Fibroblast of skin of back (primary cell): ENCODE data around the gene PSMB9. TPM values are rescaled to one million over a fixed set of nuclear protein-coding genes. Genes with fewer than 3 reads are reported as not detected.
"Not testable (repeated sequence)": the region's sequence is repeated elsewhere in the genome, so short reads cannot be mapped to it uniquely, and the experiment has no call there.

ENCODE experiments used
- DNase-seq: peaks from one replicate; pipeline ENCODE4 v3.0.0-alpha.2; 2013
- polyA plus RNA-seq, 2 experiments: library from polyadenylated mRNA; unstranded; fragments of 120-200 nt; gene quantifications; one replicate each; pipeline ENCODE4 v1.2.1, GENCODE V29; 2013; ENCODE audit not compliant: insufficient read length in 2 of 2

PSMB9 gene
- polyA plus RNA-seq (2013, experiment 1 of 2; ENCODE audit: insufficient read length), result 6.0 TPM
- polyA plus RNA-seq (2013, experiment 2 of 2; ENCODE audit: insufficient read length), result 6.1 TPM

GRCh38 chr6:32853541-32854375, at the start of gene PSMB9, which contains the start of gene TAP1:
Gene PSMB9 (plus strand): TSS chr6:32854192. CDS start chr6:32854230, 38 bp downstream.
Gene TAP1 (minus strand): TSS chr6:32853704. CDS start chr6:32853636, 68 bp downstream.
- DNase-seq, result peak; percentile 91

GRCh38 chr6:32805404-32805803, 48.6 kb upstream of the PSMB9 start:
- DNase-seq, result not testable (repeated sequence)

DNA sequence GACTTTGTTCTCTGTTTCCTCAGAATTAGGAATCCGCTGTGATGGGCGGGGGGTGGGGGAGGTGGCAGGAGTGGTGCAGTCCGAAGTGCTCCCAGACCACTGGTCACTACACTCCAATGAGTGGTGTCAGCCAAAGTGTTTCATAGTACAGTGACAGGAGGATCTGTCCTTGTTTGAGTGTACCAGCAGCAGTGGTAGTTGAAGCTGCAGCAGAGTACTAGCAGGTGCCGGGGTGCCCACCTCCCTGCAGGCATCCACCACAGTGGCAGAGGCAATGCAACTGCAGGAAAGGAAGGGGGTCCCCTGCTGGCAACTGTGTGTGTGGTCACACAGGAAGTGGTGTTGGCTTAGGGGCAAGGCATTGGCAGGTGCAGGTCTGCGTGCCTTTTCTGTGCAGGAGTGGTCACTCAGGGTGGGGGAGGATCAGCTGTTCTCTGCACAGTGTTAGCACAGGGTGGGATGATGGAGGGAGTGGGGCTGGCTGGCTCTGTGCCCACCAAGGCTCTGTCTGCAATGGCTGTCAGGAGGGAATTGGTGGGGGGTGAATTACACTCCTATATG, 46.9 kb upstream of the PSMB9 start:
- no peak for DNase-seq

DNA sequence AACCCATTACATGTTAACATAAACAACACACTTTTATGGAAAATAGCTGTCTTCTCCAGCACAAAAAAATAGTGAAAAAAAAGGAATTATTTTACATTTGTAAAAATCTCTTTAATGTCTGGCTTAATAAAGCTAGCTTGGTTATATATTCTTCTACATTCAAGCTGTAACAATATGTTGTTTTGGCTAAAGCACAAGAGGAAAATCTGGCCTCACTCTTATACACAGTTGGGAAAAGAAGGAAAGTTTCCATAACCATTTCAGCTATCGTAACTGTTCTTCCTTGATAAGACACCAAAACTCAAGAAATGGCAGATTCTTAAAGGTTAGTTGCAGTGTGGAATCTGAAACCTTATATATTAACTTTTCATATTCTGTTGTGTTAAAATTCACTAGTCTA, 44.8 kb upstream of the PSMB9 start:
- DNase-seq, result no peak

DNA sequence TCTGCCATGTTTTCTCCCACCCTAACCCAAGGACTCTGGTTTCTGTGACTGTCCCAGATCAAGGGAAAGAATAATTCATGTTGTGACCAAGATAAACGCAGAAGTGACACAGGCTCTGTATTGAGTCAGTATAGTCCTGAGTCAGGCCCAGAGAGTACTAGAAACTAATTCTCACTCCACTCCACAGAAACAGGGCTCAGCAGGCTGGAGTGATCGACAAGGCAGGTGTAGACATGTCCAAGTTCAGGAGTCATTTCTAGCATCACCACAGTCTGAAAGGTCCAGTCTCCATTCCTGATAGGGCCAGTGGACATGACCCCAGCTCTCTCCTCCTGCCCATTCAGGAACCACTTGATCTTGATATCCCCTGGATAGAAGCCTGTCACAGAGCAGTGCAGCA, 39.8 kb upstream of the PSMB9 start:
- no peak for DNase-seq

GRCh38 chr6:32815115-32815514, 38.9 kb upstream of the PSMB9 start:
- peak; percentile 22 for DNase-seq

DNA sequence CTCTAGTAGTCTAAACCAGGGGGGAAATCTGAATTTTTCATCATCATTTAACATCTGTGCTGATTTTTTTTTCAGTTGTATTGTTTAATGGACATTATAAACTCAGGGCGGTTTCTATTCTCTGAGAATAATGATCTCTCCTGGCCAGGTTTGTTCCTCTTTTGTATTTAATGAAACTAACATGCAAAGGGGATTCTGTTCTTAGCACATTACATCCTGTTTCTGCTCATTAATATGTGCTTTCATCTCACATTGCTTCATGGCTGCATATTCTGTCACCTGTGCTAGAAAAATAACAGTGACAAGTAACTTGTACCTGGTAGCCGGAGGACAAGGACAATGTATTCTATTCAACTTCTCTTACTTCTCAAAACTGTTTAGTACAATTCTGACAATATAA, 38.0 kb upstream of the PSMB9 start:
- no peak for DNase-seq

DNA sequence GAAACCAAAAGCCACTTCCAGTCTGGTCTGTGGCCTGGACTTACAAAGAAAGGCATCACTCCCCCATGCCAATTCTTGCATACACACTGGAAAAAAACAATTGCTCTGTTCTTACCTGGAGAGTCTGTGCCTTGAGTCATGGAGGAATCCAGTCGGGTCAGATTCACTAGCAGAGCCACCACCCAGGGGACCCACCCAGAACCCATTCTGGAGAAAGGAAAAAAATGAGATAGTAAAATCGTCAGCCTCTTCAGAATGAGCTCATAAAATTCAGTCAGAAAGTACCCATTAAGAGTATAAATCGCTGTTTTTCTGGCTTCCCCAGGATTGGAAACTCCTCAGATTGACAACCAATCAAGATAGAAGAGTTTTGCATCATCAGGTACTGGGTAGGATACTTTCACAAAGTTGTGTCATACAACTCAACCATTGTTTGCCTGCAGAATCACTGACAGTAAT, 37.2 kb upstream of the PSMB9 start, which contains the start of gene HLA-DOB:
TSS of gene HLA-DOB (minus strand) at position 257 of the 459 bp plus-strand sequence. CDS start at position 206, 51 bp downstream.
- no peak for DNase-seq

- DNase-seq, result no peak
Measured at GRCh38 chr6:32818867-32819266, 35.1 kb upstream of the PSMB9 start.

GRCh38 chr6:32819729-32820128, 34.3 kb upstream of the PSMB9 start:
- peak; percentile 62 for DNase-seq

DNA sequence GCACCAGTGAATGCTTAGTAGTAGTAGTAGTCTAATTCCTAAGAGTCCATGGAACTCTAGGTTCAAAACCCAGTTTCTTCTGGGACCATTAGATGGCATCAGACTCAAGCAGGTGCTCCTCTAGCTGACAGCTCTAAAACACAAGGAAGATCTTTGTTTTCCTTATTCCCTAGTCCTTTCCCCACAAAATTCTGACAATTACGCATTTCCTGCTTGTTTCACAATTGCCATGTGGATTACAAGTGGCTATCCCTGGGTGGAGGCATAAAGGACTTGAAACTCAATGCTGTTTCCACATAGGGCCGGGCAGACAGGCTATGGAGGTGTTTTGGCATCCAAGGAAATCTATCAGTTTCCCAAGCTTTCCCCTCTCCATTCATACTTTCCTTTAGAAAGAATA, 28.0 kb upstream of the PSMB9 start:
- DNase-seq, result peak; percentile 44

DNA sequence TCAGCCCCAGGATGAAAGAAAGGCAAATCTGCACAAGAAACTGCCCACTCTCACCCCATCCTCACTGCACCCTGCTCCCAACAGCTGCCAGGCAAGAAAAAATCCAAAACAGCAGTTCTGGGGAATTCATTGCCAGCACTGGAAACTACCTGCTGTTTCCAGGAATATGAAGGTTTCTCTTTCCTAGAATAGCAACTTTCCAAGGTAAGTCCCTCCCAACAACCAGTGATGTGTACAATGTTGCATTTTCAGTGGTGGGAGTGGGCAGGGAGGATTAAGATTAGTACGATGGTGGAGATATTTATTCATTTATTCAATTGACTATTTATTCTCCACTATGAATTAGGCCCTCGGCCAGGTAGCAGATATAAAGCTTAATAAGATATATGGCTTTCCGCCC, 27.0 kb upstream of the PSMB9 start:
- no peak for DNase-seq

GRCh38 chr6:32829495-32829894, 24.5 kb upstream of the PSMB9 start:
- no peak for DNase-seq

DNA sequence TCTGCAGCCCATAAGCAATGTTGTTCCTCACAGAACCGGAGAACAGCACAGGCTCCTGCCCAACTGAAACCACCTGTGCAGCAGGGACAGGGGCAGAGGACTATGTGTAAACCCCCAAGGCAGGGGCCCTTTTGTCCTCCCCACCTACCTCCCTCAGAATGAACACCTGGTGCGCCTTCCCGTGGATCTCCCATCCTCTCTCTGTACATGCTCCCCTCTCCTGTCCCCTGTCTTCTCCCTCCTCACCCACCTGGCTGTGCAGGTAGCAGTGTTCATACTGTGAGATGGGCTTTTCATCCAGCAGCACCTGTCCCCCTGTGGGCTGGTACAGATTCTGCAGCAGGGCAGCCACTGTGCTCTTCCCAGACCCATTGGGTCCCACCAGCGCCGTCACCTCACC, 24.0 kb upstream of the PSMB9 start:
- DNase-seq, result no peak

DNA sequence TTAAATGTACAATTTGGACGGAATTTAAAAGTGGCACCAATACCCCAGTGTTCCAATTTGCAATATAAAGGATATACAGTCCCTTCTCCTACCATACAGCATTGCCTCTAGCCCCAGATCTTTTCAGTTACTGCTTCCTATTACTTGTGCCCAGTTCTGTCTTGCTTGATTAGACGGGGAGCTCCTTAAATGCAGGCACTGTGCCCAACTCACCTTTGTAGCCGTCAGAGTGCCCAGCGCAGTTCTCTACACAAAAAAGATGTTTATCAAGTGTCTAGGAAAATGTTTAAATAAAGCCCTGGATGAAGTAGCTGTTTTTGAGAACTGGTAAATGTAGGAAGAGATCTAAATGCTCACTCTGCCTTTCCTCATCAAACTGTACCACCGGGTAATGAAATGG, 23.1 kb upstream of the PSMB9 start:
- no peak for DNase-seq

GRCh38 chr6:32832535-32832934, 21.5 kb upstream of the PSMB9 start:
- no peak for DNase-seq

DNA sequence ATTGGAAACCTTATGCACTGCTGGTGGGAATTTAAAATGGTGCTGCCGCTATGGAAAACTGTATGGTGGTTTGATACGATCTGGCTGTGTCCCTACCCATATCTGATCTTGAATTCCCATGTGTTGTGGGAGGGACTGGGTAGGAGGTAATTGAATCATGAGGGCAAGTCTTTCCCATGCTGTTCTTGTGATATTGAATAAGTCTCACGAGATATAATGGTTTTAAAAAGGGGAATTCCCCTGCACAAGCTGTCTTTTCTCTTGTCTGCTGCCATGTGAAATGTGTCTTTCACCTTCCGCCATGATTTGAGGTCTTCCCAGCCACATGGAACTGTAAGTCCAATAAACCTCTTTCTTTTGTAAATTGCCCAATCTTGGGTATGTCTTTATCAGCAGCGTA, 20.3 kb upstream of the PSMB9 start:
- DNase-seq, result no peak

DNA sequence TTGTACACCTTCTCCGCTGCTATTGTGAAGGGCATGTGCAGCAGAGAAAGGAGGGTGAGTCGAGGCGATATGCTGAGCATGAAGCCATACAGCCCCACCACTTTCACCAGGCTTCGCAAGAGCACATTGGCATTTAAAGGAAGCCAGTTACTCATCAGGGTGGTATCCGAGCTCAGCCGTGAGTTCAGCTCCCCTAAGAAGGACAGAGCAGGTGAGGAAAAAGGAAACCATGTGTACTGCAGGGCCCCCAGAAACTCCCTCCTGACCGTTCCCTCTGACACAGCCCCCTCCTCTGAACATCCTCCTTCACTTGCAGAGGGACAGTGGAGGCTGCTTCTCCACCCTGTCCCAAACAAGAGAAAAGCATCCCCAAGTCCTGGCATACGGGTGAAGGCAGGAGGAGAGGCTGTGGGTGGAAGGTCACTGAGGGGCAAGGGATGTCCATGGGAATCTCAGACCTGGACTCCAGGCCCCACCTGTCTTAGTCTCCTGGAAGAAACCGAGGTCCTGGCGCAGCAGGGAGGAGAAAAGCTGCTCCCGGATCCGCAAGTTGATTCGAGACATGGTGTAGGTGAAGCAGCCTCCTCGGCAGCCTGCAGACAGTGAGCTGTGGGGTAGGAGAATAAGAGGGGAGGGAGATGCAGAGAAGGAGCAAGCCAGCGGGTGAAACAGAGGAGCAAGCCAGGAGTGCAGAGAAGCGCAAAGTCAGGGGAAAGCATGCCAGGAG, 18.7 kb upstream of the PSMB9 start:
- DNase-seq, result no peak

- no peak for DNase-seq
Measured at GRCh38 chr6:32836873-32837272, 17.1 kb upstream of the PSMB9 start.

- no peak for DNase-seq
Measured at GRCh38 chr6:32837651-32838113, 16.3 kb upstream of the PSMB9 start.

- DNase-seq, result peak; percentile 90
Measured at GRCh38 chr6:32838114-32838958, 15.7 kb upstream of the PSMB9 start, which contains the start of gene TAP2. Gene TAP2 (minus strand): TSS chr6:32838739. CDS start chr6:32838233, 506 bp downstream.

GRCh38 chr6:32839356-32839755, 14.6 kb upstream of the PSMB9 start:
- no peak for DNase-seq
